ENCODE data around the gene MTMR10.

MTMR10 gene

GRCh38 chr15:31020542-31020941 is 29.1 kb upstream of the MTMR10 start:
- Histone ChIP-seq H3K9ac (ENCODE audit: low read depth, low read length, poor library complexity) (no peak overlapping the region), H3K79me1 (ENCODE audit: low read depth, low read length) (no peaks in the 10 kb centered on the region), H3K4me1 (ENCODE audit: control insufficient read depth in 2 of 2, insufficient read depth in 1 of 2, low read depth in 1 of 2, low read length in 2 of 2) (peaks cover 4 to 16% of the 10 kb centered on the region in 2 donors), H3K23ac (ENCODE audit: low read depth, low read length, poor library complexity) (no peak overlapping the region), H2AFZ (ENCODE audit: low read length) (no peak overlapping the region), H3K4me2 (ENCODE audit: insufficient read depth, low read length, poor library complexity, severe bottlenecking) (no peak overlapping the region), H3K4ac (ENCODE audit: low read length) (no peak overlapping the region), H3K36me3 (replicated peaks in 1 of 2; ENCODE audit: control insufficient read depth in 2 of 2, insufficient read depth in 2 of 2, low read length in 2 of 2) (no peaks in the 10 kb centered on the region), H2BK5ac (ENCODE audit: low read length) (no peak overlapping the region), H3K4me3 (ENCODE audit: low read length in 2 of 2) (no peak overlapping the region), H3K27me3 (ENCODE audit: control insufficient read depth in 3 of 3, insufficient read depth in 3 of 3, low read depth in 1 of 3, low read length in 3 of 3) (no peaks in the 10 kb centered on the region), H3K14ac (ENCODE audit: low read length) (no peak overlapping the region), H3K9me3 (replicated peaks in 1 of 2; ENCODE audit: control insufficient read depth in 2 of 2, insufficient read depth in 1 of 2, low read depth in 1 of 2, low read length in 2 of 2) (no peaks in the 10 kb centered on the region), H2AK5ac (ENCODE audit: low read depth, low read length) (no peak overlapping the region), H3K27ac (replicated peaks; ENCODE audit: low read length) (no peak overlapping the region), H4K8ac (ENCODE audit: low read depth, low read length) (no peak overlapping the region), H3K18ac (ENCODE audit: low read length) (no peak overlapping the region), H2BK15ac (ENCODE audit: low read length) (no peak overlapping the region), H2BK120ac (ENCODE audit: low read depth, low read length) (no peak overlapping the region), H2BK12ac (ENCODE audit: low read length) (no peak overlapping the region), H4K91ac (ENCODE audit: low read depth, low read length, poor library complexity) (no peak overlapping the region)
- DNase-seq (ENCODE audit: low spot score): no peak
- WGBS, 2 donors (ENCODE audit: extremely low coverage in 2 of 2, insufficient read length in 2 of 2, insufficient replicate concordance in 1 of 2): no CpG with 5 or more reads among the region's 5 CpGs

- no peak overlapping the region for H2BK5ac ChIP-seq (ENCODE audit: low read length)
- H3K4me3 ChIP-seq (ENCODE audit: low read length in 2 of 2): no peak overlapping the region
- no peaks in the 10 kb centered on the region for H3K36me3 ChIP-seq (replicated peaks in 1 of 2; ENCODE audit: control insufficient read depth in 2 of 2, insufficient read depth in 2 of 2, low read length in 2 of 2)
- H4K8ac ChIP-seq (ENCODE audit: low read depth, low read length): no peak overlapping the region
- no peak overlapping the region for H3K23ac ChIP-seq (ENCODE audit: low read depth, low read length, poor library complexity)
- no peak overlapping the region for H3K4ac ChIP-seq (ENCODE audit: low read length)
- no peak overlapping the region for H2BK15ac ChIP-seq (ENCODE audit: low read length)
- H2BK12ac ChIP-seq (ENCODE audit: low read length): no peak overlapping the region
- no peak overlapping the region for H3K9ac ChIP-seq (ENCODE audit: low read depth, low read length, poor library complexity)
- no peaks in the 10 kb centered on the region for H3K27me3 ChIP-seq (ENCODE audit: control insufficient read depth in 3 of 3, insufficient read depth in 3 of 3, low read depth in 1 of 3, low read length in 3 of 3)
- no peak overlapping the region for H2BK120ac ChIP-seq (ENCODE audit: low read depth, low read length)
- no peaks in the 10 kb centered on the region for H3K9me3 ChIP-seq (replicated peaks in 1 of 2; ENCODE audit: control insufficient read depth in 2 of 2, insufficient read depth in 1 of 2, low read depth in 1 of 2, low read length in 2 of 2)
- H3K14ac ChIP-seq (ENCODE audit: low read length): no peak overlapping the region
- H3K18ac ChIP-seq (ENCODE audit: low read length): no peak overlapping the region
- peaks cover 4 to 13% of the 10 kb centered on the region in 2 donors for H3K4me1 ChIP-seq (ENCODE audit: control insufficient read depth in 2 of 2, insufficient read depth in 1 of 2, low read depth in 1 of 2, low read length in 2 of 2)
- no peak overlapping the region for H3K27ac ChIP-seq (replicated peaks; ENCODE audit: low read length)
- no peak overlapping the region for H2AK5ac ChIP-seq (ENCODE audit: low read depth, low read length)
- H4K91ac ChIP-seq (ENCODE audit: low read depth, low read length, poor library complexity): no peak overlapping the region
- no peaks in the 10 kb centered on the region for H3K79me1 ChIP-seq (ENCODE audit: low read depth, low read length)
- no CpG with 5 or more reads among the region's 3 CpGs for WGBS, 2 donors (ENCODE audit: extremely low coverage in 2 of 2, insufficient read length in 2 of 2, insufficient replicate concordance in 1 of 2)
- no peak for DNase-seq (ENCODE audit: low spot score)
- H2AFZ ChIP-seq (ENCODE audit: low read length): no peak overlapping the region
- no peak overlapping the region for H3K4me2 ChIP-seq (ENCODE audit: insufficient read depth, low read length, poor library complexity, severe bottlenecking)
These were observed 28.6 kb upstream of the MTMR10 start for GRCh38 chr15:31019986-31020385.

- Histone ChIP-seq H2BK12ac (ENCODE audit: low read length) (no peak overlapping the region), H4K8ac (ENCODE audit: low read depth, low read length) (no peak overlapping the region), H3K36me3 (replicated peaks in 1 of 2; ENCODE audit: control insufficient read depth in 2 of 2, insufficient read depth in 2 of 2, low read length in 2 of 2) (no peaks in the 10 kb centered on the region), H3K14ac (ENCODE audit: low read length) (no peak overlapping the region), H3K27me3 (ENCODE audit: control insufficient read depth in 3 of 3, insufficient read depth in 3 of 3, low read depth in 1 of 3, low read length in 3 of 3) (no peaks in the 10 kb centered on the region), H3K4ac (ENCODE audit: low read length) (no peak overlapping the region), H2AK5ac (ENCODE audit: low read depth, low read length) (no peak overlapping the region), H3K4me3 (ENCODE audit: low read length in 2 of 2) (no peak overlapping the region), H2BK120ac (ENCODE audit: low read depth, low read length) (no peak overlapping the region), H2BK15ac (ENCODE audit: low read length) (no peak overlapping the region), H2BK5ac (ENCODE audit: low read length) (no peak overlapping the region), H3K4me2 (ENCODE audit: insufficient read depth, low read length, poor library complexity, severe bottlenecking) (no peak overlapping the region), H3K9me3 (replicated peaks in 1 of 2; ENCODE audit: control insufficient read depth in 2 of 2, insufficient read depth in 1 of 2, low read depth in 1 of 2, low read length in 2 of 2) (peaks cover under 1 to 2% of the 10 kb centered on the region in 2 donors), H4K91ac (ENCODE audit: low read depth, low read length, poor library complexity) (no peak overlapping the region), H3K23ac (ENCODE audit: low read depth, low read length, poor library complexity) (no peak overlapping the region), H3K4me1 (ENCODE audit: control insufficient read depth in 2 of 2, insufficient read depth in 1 of 2, low read depth in 1 of 2, low read length in 2 of 2) (no peaks in the 10 kb centered on the region), H3K18ac (ENCODE audit: low read length) (no peak overlapping the region), H3K79me1 (ENCODE audit: low read depth, low read length) (no peaks in the 10 kb centered on the region), H3K27ac (replicated peaks; ENCODE audit: low read length) (no peak overlapping the region), H3K9ac (ENCODE audit: low read depth, low read length, poor library complexity) (no peak overlapping the region), H2AFZ (ENCODE audit: low read length) (no peak overlapping the region)
- no peak for DNase-seq (ENCODE audit: low spot score)
- no CpG with 5 or more reads among the region's 1 CpG for WGBS, 2 donors (ENCODE audit: extremely low coverage in 2 of 2, insufficient read length in 2 of 2, insufficient replicate concordance in 1 of 2)
These were observed 25.9 kb upstream of the MTMR10 start for GRCh38 chr15:31017311-31017710.

- H2BK15ac ChIP-seq (ENCODE audit: low read length): no peak overlapping the region
- no peak overlapping the region for H3K9ac ChIP-seq (ENCODE audit: low read depth, low read length, poor library complexity)
- no peak overlapping the region for H2BK12ac ChIP-seq (ENCODE audit: low read length)
- H3K4ac ChIP-seq (ENCODE audit: low read length): no peak overlapping the region
- DNase-seq (ENCODE audit: low spot score): no peak
- no peak overlapping the region for H3K23ac ChIP-seq (ENCODE audit: low read depth, low read length, poor library complexity)
- no peak overlapping the region for H3K4me3 ChIP-seq (ENCODE audit: low read length in 2 of 2)
- no CpG with 5 or more reads among the region's 3 CpGs for WGBS, 2 donors (ENCODE audit: extremely low coverage in 2 of 2, insufficient read length in 2 of 2, insufficient replicate concordance in 1 of 2)
- H3K36me3 ChIP-seq (replicated peaks in 1 of 2; ENCODE audit: control insufficient read depth in 2 of 2, insufficient read depth in 2 of 2, low read length in 2 of 2): no peaks in the 10 kb centered on the region
- peaks cover 2 to 3% of the 10 kb centered on the region in 2 donors for H3K9me3 ChIP-seq (replicated peaks in 1 of 2; ENCODE audit: control insufficient read depth in 2 of 2, insufficient read depth in 1 of 2, low read depth in 1 of 2, low read length in 2 of 2)
- no peaks in the 10 kb centered on the region for H3K27me3 ChIP-seq (ENCODE audit: control insufficient read depth in 3 of 3, insufficient read depth in 3 of 3, low read depth in 1 of 3, low read length in 3 of 3)
- H3K18ac ChIP-seq (ENCODE audit: low read length): no peak overlapping the region
- H2AFZ ChIP-seq (ENCODE audit: low read length): no peak overlapping the region
- H4K8ac ChIP-seq (ENCODE audit: low read depth, low read length): no peak overlapping the region
- no peaks in the 10 kb centered on the region for H3K4me1 ChIP-seq (ENCODE audit: control insufficient read depth in 2 of 2, insufficient read depth in 1 of 2, low read depth in 1 of 2, low read length in 2 of 2)
- H3K4me2 ChIP-seq (ENCODE audit: insufficient read depth, low read length, poor library complexity, severe bottlenecking): no peak overlapping the region
- no peak overlapping the region for H2BK120ac ChIP-seq (ENCODE audit: low read depth, low read length)
- no peak overlapping the region for H3K14ac ChIP-seq (ENCODE audit: low read length)
- H4K91ac ChIP-seq (ENCODE audit: low read depth, low read length, poor library complexity): no peak overlapping the region
- no peak overlapping the region for H2BK5ac ChIP-seq (ENCODE audit: low read length)
- H2AK5ac ChIP-seq (ENCODE audit: low read depth, low read length): no peak overlapping the region
- no peak overlapping the region for H3K27ac ChIP-seq (replicated peaks; ENCODE audit: low read length)
- H3K79me1 ChIP-seq (ENCODE audit: low read depth, low read length): no peaks in the 10 kb centered on the region
These were observed 25.1 kb upstream of the MTMR10 start for GRCh38 chr15:31016446-31016915.

Measured in neuronal stem cell (in vitro differentiated cells).